GM19099 (cell line): Measurements from ENCODE around the gene NT5M.

Experiments used
- POLR2A ChIP-seq: IDR thresholded peaks from 3 replicates; pipeline ENCODE4 v1.6.1; 2011; ENCODE audit warnings: low read depth; ENCODE audit not compliant: insufficient read length; ENCODE audit errors: extremely low read depth

Gene NT5M

GRCh38 chr17:17347234-17347955, 44.2 kb downstream of the NT5M start:
- TF ChIP-seq POLR2A, result no peak

GRCh38 chr17:17347956-17348871, 45.0 kb downstream of the NT5M start:
- no peak for TF ChIP-seq POLR2A

GRCh38 chr17:17348872-17349723, 45.9 kb downstream of the NT5M start:
- no peak for TF ChIP-seq POLR2A

GRCh38 chr17:17349724-17350106, 46.5 kb downstream of the NT5M start:
- TF ChIP-seq POLR2A, result no peak

GRCh38 chr17:17350491-17351355, 47.5 kb downstream of the NT5M start:
- no peak for TF ChIP-seq POLR2A

GRCh38 chr17:17351356-17351891, 48.3 kb downstream of the NT5M start:
- TF ChIP-seq POLR2A, result no peak

GRCh38 chr17:17351901-17352781, 49.0 kb downstream of the NT5M start:
- TF ChIP-seq POLR2A, result no peak

- no peak for TF ChIP-seq POLR2A
Observed at GRCh38 chr17:17352836-17353624, 49.9 kb downstream of the NT5M start.

- no peak for TF ChIP-seq POLR2A
Observed at GRCh38 chr17:17353625-17354484, 50.7 kb downstream of the NT5M start.

- TF ChIP-seq POLR2A, result no peak
Observed at GRCh38 chr17:17354560-17355349, 51.6 kb downstream of the NT5M start.

- TF ChIP-seq POLR2A, result no peak
Observed at GRCh38 chr17:17355426-17355825, 52.3 kb downstream of the NT5M start.
